ENCODE data around the gene BMP10. TPM values are rescaled to one million over a fixed set of nuclear protein-coding genes. Genes with fewer than 3 reads are reported as not detected.
A peak's percentile ranks its signal among the peaks of the same experiment; 100 is the strongest.

BMP10 gene
- polyA plus RNA-seq, 3 donors, result not detected

GRCh38 chr2:68911246-68911645, 40.0 kb upstream of the BMP10 start:
- TF ChIP-seq CTCF (IDR thresholded peaks at IDR 0.05), result no peak
- DNase-seq, result no peak
- Mint-ChIP-seq H3K27me3 (ENCODE audit: low read depth in 3 of 3) (no peaks in the 10 kb centered on the region), H3K4me3 (no peak overlapping the region), H3K36me3 (no peaks in the 10 kb centered on the region), H3K4me1 (peaks cover 21% of the 10 kb centered on the region), H3K9me3 (no peaks in the 10 kb centered on the region), H3K27ac (no peak overlapping the region)
- no peaks in the 10 kb centered on the region for H3K36me3 ChIP-seq (replicated peaks in 1 of 2; ENCODE audit: control insufficient read depth in 1 of 2, insufficient read depth in 2 of 2, low read length in 2 of 2)
- intact Hi-C loops (cut with micrococcal nuclease), result loop anchor here in 1 of 2 donors (5.0 to 10.0 kb wide), 2 partner anchors 74 to 436 kb away; no protein-coding TSS in a partner anchor
- H3K4me1 ChIP-seq (ENCODE audit: control insufficient read depth in 1 of 2, insufficient read depth in 2 of 2, low read length in 2 of 2), result peaks cover 28 to 31% of the 10 kb centered on the region in 2 donors
- no peaks in the 10 kb centered on the region for H3K79me2 ChIP-seq (ENCODE audit: insufficient read depth, low read length)
- H3K27me3 ChIP-seq (ENCODE audit: control insufficient read depth in 2 of 2, insufficient read depth in 2 of 2, low read length in 2 of 2), result no peaks in the 10 kb centered on the region
- H2AFZ ChIP-seq (ENCODE audit: insufficient read depth, low read depth, low read length, poor library complexity, severe bottlenecking), result no peak overlapping the region
- no peak overlapping the region for H3K9ac ChIP-seq (ENCODE audit: insufficient read depth, low read length, poor library complexity, severe bottlenecking)
- no peak overlapping the region for H3K4me3 ChIP-seq (replicated peaks in 1 of 3; ENCODE audit: low read depth in 2 of 3, low read length in 3 of 3)
- H3K4me2 ChIP-seq (replicated peaks; ENCODE audit: extremely low read depth, low read length, poor library complexity, severe bottlenecking), result no peak overlapping the region
- no peak overlapping the region for H3K27ac ChIP-seq (ENCODE audit: low read depth in 1 of 2, low read length in 2 of 2)
- no peaks in the 10 kb centered on the region for H4K20me1 ChIP-seq (ENCODE audit: insufficient read depth, low read length)
- H3K9me3 ChIP-seq (replicated peaks in 1 of 2; ENCODE audit: control insufficient read depth in 1 of 2, insufficient read depth in 1 of 2, low read length in 2 of 2), result no peaks in the 10 kb centered on the region
- WGBS (ENCODE audit: insufficient coverage), result 55% methylated on average over 3 of the region's 4 CpGs

GRCh38 chr2:68909793-68910674, 38.8 kb upstream of the BMP10 start:
- no peak overlapping the region for H3K4me2 ChIP-seq (replicated peaks; ENCODE audit: extremely low read depth, low read length, poor library complexity, severe bottlenecking)
- no peaks in the 10 kb centered on the region for H3K27me3 ChIP-seq (ENCODE audit: control insufficient read depth in 2 of 2, insufficient read depth in 2 of 2, low read length in 2 of 2)
- no CpG with 5 or more reads among the region's 3 CpGs for WGBS (ENCODE audit: insufficient coverage)
- H3K9me3 ChIP-seq (replicated peaks in 1 of 2; ENCODE audit: control insufficient read depth in 1 of 2, insufficient read depth in 1 of 2, low read length in 2 of 2), result no peaks in the 10 kb centered on the region
- H3K36me3 Mint-ChIP-seq, result no peaks in the 10 kb centered on the region
- H2AFZ ChIP-seq (ENCODE audit: insufficient read depth, low read depth, low read length, poor library complexity, severe bottlenecking), result no peak overlapping the region
- peaks cover 0 to 2% (median 0%) of the 10 kb centered on the region in 7 donors for H3K9me3 Mint-ChIP-seq
- H3K36me3 ChIP-seq (replicated peaks in 1 of 2; ENCODE audit: control insufficient read depth in 1 of 2, insufficient read depth in 2 of 2, low read length in 2 of 2), result no peaks in the 10 kb centered on the region
- H3K27ac Mint-ChIP-seq, result no peak overlapping the region
- no peak overlapping the region for H3K27ac ChIP-seq (ENCODE audit: low read depth in 1 of 2, low read length in 2 of 2)
- peaks cover 28 to 31% of the 10 kb centered on the region in 2 donors for H3K4me1 ChIP-seq (ENCODE audit: control insufficient read depth in 1 of 2, insufficient read depth in 2 of 2, low read length in 2 of 2)
- H3K4me1 Mint-ChIP-seq, result peaks cover 21% of the 10 kb centered on the region
- TF ChIP-seq CTCF (IDR thresholded peaks at IDR 0.05), result peak; percentile 95
- no peaks in the 10 kb centered on the region for H3K79me2 ChIP-seq (ENCODE audit: insufficient read depth, low read length)
- H4K20me1 ChIP-seq (ENCODE audit: insufficient read depth, low read length), result no peaks in the 10 kb centered on the region
- no peak overlapping the region for H3K4me3 ChIP-seq (replicated peaks in 1 of 3; ENCODE audit: low read depth in 2 of 3, low read length in 3 of 3)
- H3K4me3 Mint-ChIP-seq, result no peak overlapping the region
- intact Hi-C loops (cut with micrococcal nuclease), result loop anchor here (5.0 to 10.0 kb wide), 5 partner anchors 73 to 443 kb away; partner anchors contain the start of genes APLF (in 1 of the 2) and FBXO48 (in 1 of the 2)
- no peak overlapping the region for H3K9ac ChIP-seq (ENCODE audit: insufficient read depth, low read length, poor library complexity, severe bottlenecking)
- H3K27me3 Mint-ChIP-seq (ENCODE audit: low read depth in 3 of 3), result peaks cover 0 to 2% (median 0%) of the 10 kb centered on the region in 3 donors
- DNase-seq, result peak; percentile 60 to 75 (median 66)

All from CD14-positive monocyte (primary cell).